A673 (cell line): ENCODE measurements around the gene RHOF. TPM values are rescaled to one million over a fixed set of nuclear protein-coding genes. Genes with fewer than 3 reads are reported as not detected.

Experiments used
- BruUV-seq: library from RNA; stranded (reverse); fragments of 400-500 nt; replicated peaks from 2 replicates; lab custom pipeline; 2021; lab: Mats Ljungman, UMichigan
- CTCF ChIA-PET: fragments of 300-600 bp; sonication (Branson Sonifier 250); formaldehyde crosslinking; loops from one replicate; lab custom pipeline; 2022; ENCODE audit warnings: antibody characterized with exemption; lab: Charles Lee
- POLR2A ChIA-PET: fragments of 300-600 bp; sonication (Branson Sonifier 250); formaldehyde crosslinking; loops from one replicate; lab custom pipeline; 2022; ENCODE audit warnings: antibody characterized with exemption; ENCODE audit not compliant: low non-redundant PET; lab: Charles Lee
- DNase-seq: peaks from one replicate; pipeline ENCODE4 v3.0.0-alpha.2; 2015; ENCODE audit warnings: low spot score
- H3K27ac ChIP-seq: fragments of 200-600 bp; sonication (generic); 2 replicates; pipeline ENCODE4 v1.5.1; 2016; ENCODE audit warnings: mixed run types, low read depth, mild to moderate bottlenecking, mixed read lengths, antibody characterized with exemption, low read length; ENCODE audit not compliant: poor library complexity, severe bottlenecking
- H3K27me3 ChIP-seq: fragments of 200-600 bp; sonication (generic); replicated peaks from 2 replicates; pipeline ENCODE4 v1.6.1; 2017; ENCODE audit warnings: mixed run types, low read depth, mild to moderate bottlenecking, mixed read lengths, antibody characterized with exemption, low read length; ENCODE audit not compliant: insufficient read depth, poor library complexity
- H3K36me3 ChIP-seq: fragments of 200-600 bp; sonication (generic); 2 replicates; pipeline ENCODE4 v1.6.1; 2016; ENCODE audit warnings: mixed run types, mild to moderate bottlenecking, mixed read lengths, antibody characterized with exemption, low read length; ENCODE audit not compliant: insufficient read depth, poor library complexity, severe bottlenecking
- H3K4me1 ChIP-seq: fragments of 200-600 bp; sonication (generic); 2 replicates; pipeline ENCODE4 v1.6.1; 2017; ENCODE audit warnings: mixed run types, mild to moderate bottlenecking, mixed read lengths, antibody characterized with exemption, low read length; ENCODE audit not compliant: insufficient read depth, poor library complexity, severe bottlenecking
- H3K4me3 ChIP-seq: fragments of 200-600 bp; sonication (generic); 2 replicates; pipeline ENCODE4 v1.5.1; 2016; ENCODE audit warnings: low read depth, mixed run types, mild to moderate bottlenecking, mixed read lengths, low read length; ENCODE audit not compliant: poor library complexity, severe bottlenecking
- H3K9me3 ChIP-seq: fragments of 200-600 bp; sonication (generic); 2 replicates; pipeline ENCODE4 v1.6.1; 2016; ENCODE audit warnings: mixed run types, low read depth, mild to moderate bottlenecking, mixed read lengths, antibody characterized with exemption, low read length; ENCODE audit not compliant: poor library complexity, severe bottlenecking
- CTCF ChIP-seq: fragments of 300-800, 200-600 bp; sonication (generic); conservative IDR thresholded peaks from 2 replicates; pipeline ENCODE4 v1.5.1; 2017; ENCODE audit warnings: low read depth, mild to moderate bottlenecking, antibody characterized with exemption, low read length, moderate library complexity, mixed read lengths
- EZH2 ChIP-seq: fragments of 200-600 bp; sonication (generic); IDR thresholded peaks from 2 replicates; pipeline ENCODE4 v1.6.1; 2017; ENCODE audit warnings: borderline replicate concordance, low read depth, mild to moderate bottlenecking, mixed read lengths, antibody characterized with exemption, low read length; ENCODE audit not compliant: poor library complexity, severe bottlenecking
- intact Hi-C: fragments of 100-400 bp; cut with micrococcal nuclease; formaldehyde crosslinking; loops from one replicate; pipeline ENCODE4 v1.10.0; 2022; ENCODE audit not compliant: unreplicated experiment
- total RNA-seq: library from RNA; stranded (reverse); gene quantifications from 2 replicates; pipeline ENCODE4 v1.2.3, GENCODE V29; 2021

The RHOF gene
- total RNA-seq, 1 experiment from 2014 or later: 21.1 TPM

GRCh38 chr12:121789800-121790728 is 3.4 kb downstream of the RHOF start:
- H3K27me3 ChIP-seq: no peaks in the 10 kb centered on the region
- H3K9me3 ChIP-seq: no peaks in the 10 kb centered on the region
- peaks cover 13% of the 10 kb centered on the region for H3K4me1 ChIP-seq
- no peak overlapping the region for H3K27ac ChIP-seq
- no peak overlapping the region for H3K4me3 ChIP-seq
- no peak for DNase-seq
- ChIA-PET POLR2A (no interaction called here), CTCF (no interaction called here)
- BruUV-seq: no TSS peak
- TF ChIP-seq CTCF (no peak), EZH2 (no peak)
- intact Hi-C loops: loop anchor here (5.0 kb wide), 1 partner anchor 93 kb away; no protein-coding TSS in a partner anchor
- H3K36me3 ChIP-seq: no peaks in the 10 kb centered on the region

GRCh38 chr12:121789233-121789781 is 4.2 kb downstream of the RHOF start:
- no peak overlapping the region for H3K27ac ChIP-seq
- POLR2A ChIA-PET: no interaction called here
- H3K4me1 ChIP-seq: peaks cover 8% of the 10 kb centered on the region
- BruUV-seq: no TSS peak
- no peak for TF ChIP-seq CTCF
- no peak for TF ChIP-seq EZH2
- no peaks in the 10 kb centered on the region for H3K9me3 ChIP-seq
- CTCF ChIA-PET: no interaction called here
- no peak overlapping the region for H3K4me3 ChIP-seq
- no peaks in the 10 kb centered on the region for H3K27me3 ChIP-seq
- H3K36me3 ChIP-seq: no peaks in the 10 kb centered on the region
- no peak for DNase-seq
- intact Hi-C loops: no loop called here

GRCh38 chr12:121788176-121788818 is 5.2 kb downstream of the RHOF start:
- no peak overlapping the region for H3K27ac ChIP-seq
- H3K4me3 ChIP-seq: no peak overlapping the region
- no peaks in the 10 kb centered on the region for H3K9me3 ChIP-seq
- no peaks in the 10 kb centered on the region for H3K27me3 ChIP-seq
- no peak for DNase-seq
- TF ChIP-seq EZH2: no peak
- TF ChIP-seq CTCF: no peak
- no peaks in the 10 kb centered on the region for H3K4me1 ChIP-seq
- ChIA-PET CTCF (interaction anchor here (0.7 kb wide), 1 partner anchor 127 kb away, joined by 11 read pairs; no protein-coding TSS in a partner anchor), POLR2A (no interaction called here)
- intact Hi-C loops: no loop called here
- no TSS peak for BruUV-seq
- H3K36me3 ChIP-seq: no peaks in the 10 kb centered on the region
